ENCODE measurements around the gene PAH. TPM values are rescaled to one million over a fixed set of nuclear protein-coding genes. Genes with fewer than 3 reads are reported as not detected.

Gene PAH
- total RNA-seq, 2 experiments from 2014 or later = not detected

DNA sequence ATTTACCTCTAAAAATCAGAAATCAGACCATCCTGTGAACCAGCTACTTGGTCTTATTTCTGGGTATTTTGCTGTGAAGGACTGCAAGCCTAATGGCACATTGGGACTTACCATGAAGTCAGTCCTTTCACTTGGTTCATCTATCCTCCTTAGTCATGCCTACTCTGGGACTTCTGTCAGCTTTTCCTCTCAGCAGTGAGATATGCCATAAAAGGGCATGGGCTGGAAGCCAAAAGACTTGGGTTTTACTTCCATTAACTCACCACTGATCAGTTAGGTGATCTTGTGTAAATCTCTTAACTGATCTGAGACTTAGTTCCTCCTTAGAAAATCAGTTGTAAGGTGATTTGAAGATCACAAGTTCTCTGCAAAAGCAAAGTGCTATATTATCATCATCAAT lies 116.5 kb downstream of the PAH start:
- H3K4me1 ChIP-seq (ENCODE audit: insufficient read depth, low read length) = no peaks in the 10 kb centered on the region
- no peaks in the 10 kb centered on the region for H3K36me3 ChIP-seq (ENCODE audit: insufficient read depth, low read length)
- Mint-ChIP-seq H3K27ac (no peak overlapping the region), H3K36me3 (ENCODE audit: low read depth) (no peaks in the 10 kb centered on the region), H3K4me3 (no peak overlapping the region), H3K9me3 (peaks cover 3% of the 10 kb centered on the region), H3K27me3 (peaks cover under 1% of the 10 kb centered on the region), H3K4me1 (ENCODE audit: low read depth) (no peaks in the 10 kb centered on the region)
- no peak for TF ChIP-seq CTCF (IDR thresholded peaks at IDR 0.05)
- POLR2A ChIA-PET = no interaction called here
- CTCF ChIA-PET = no interaction called here
- no peak overlapping the region for H3K27ac ChIP-seq (ENCODE audit: low read depth in 1 of 2, low read length in 2 of 2)
- no peaks in the 10 kb centered on the region for H3K27me3 ChIP-seq (ENCODE audit: control insufficient read depth in 1 of 2, insufficient read depth in 2 of 2, low read length in 2 of 2)
- ATAC-seq (ENCODE audit: poor library complexity) = no peak
- H3K4me3 ChIP-seq (ENCODE audit: low read length) = no peak overlapping the region
- intact Hi-C loops (cut with DNase I, micrococcal nuclease) = no loop called here
- H3K9me3 ChIP-seq (ENCODE audit: control insufficient read depth in 1 of 2, insufficient read depth in 1 of 2, low read length in 2 of 2) = no peaks in the 10 kb centered on the region
- DNase-seq = no peak

- H3K4me3 ChIP-seq (ENCODE audit: low read length) = no peak overlapping the region
- no peaks in the 10 kb centered on the region for H3K4me1 ChIP-seq (ENCODE audit: insufficient read depth, low read length)
- no peak for ATAC-seq (ENCODE audit: poor library complexity)
- H3K27ac ChIP-seq (ENCODE audit: low read depth in 1 of 2, low read length in 2 of 2) = no peak overlapping the region
- peaks cover 3% of the 10 kb centered on the region for H3K9me3 Mint-ChIP-seq
- H3K27me3 ChIP-seq (ENCODE audit: control insufficient read depth in 1 of 2, insufficient read depth in 2 of 2, low read length in 2 of 2) = no peaks in the 10 kb centered on the region
- no peak for DNase-seq
- TF ChIP-seq CTCF (IDR thresholded peaks at IDR 0.05) = no peak
- peaks cover 10% of the 10 kb centered on the region for H3K27me3 Mint-ChIP-seq
- no peaks in the 10 kb centered on the region for H3K36me3 Mint-ChIP-seq (ENCODE audit: low read depth)
- intact Hi-C loops (cut with DNase I, micrococcal nuclease) = no loop called here
- no peak overlapping the region for H3K27ac Mint-ChIP-seq
- H3K9me3 ChIP-seq (ENCODE audit: control insufficient read depth in 1 of 2, insufficient read depth in 1 of 2, low read length in 2 of 2) = no peaks in the 10 kb centered on the region
- H3K4me3 Mint-ChIP-seq = no peak overlapping the region
- H3K4me1 Mint-ChIP-seq (ENCODE audit: low read depth) = no peaks in the 10 kb centered on the region
- H3K36me3 ChIP-seq (ENCODE audit: insufficient read depth, low read length) = no peaks in the 10 kb centered on the region
- POLR2A ChIA-PET = no interaction called here
- CTCF ChIA-PET = no interaction called here
Observed at GRCh38 chr12:102799229-102799628, 117.8 kb downstream of the PAH start.

- ATAC-seq (ENCODE audit: poor library complexity) = no peak
- no peak for DNase-seq
- H3K36me3 Mint-ChIP-seq (ENCODE audit: low read depth) = no peaks in the 10 kb centered on the region
- no peaks in the 10 kb centered on the region for H3K4me1 ChIP-seq (ENCODE audit: insufficient read depth, low read length)
- H3K4me3 Mint-ChIP-seq = no peak overlapping the region
- intact Hi-C loops (cut with DNase I, micrococcal nuclease) = no loop called here
- H3K36me3 ChIP-seq (ENCODE audit: insufficient read depth, low read length) = no peaks in the 10 kb centered on the region
- CTCF ChIA-PET = no interaction called here
- no peak for TF ChIP-seq CTCF (IDR thresholded peaks at IDR 0.05)
- H3K27me3 ChIP-seq (ENCODE audit: control insufficient read depth in 1 of 2, insufficient read depth in 2 of 2, low read length in 2 of 2) = no peaks in the 10 kb centered on the region
- H3K27me3 Mint-ChIP-seq = peaks cover 19% of the 10 kb centered on the region
- H3K4me1 Mint-ChIP-seq (ENCODE audit: low read depth) = no peaks in the 10 kb centered on the region
- no peaks in the 10 kb centered on the region for H3K9me3 Mint-ChIP-seq
- H3K27ac ChIP-seq (ENCODE audit: low read depth in 1 of 2, low read length in 2 of 2) = no peak overlapping the region
- H3K4me3 ChIP-seq (ENCODE audit: low read length) = no peak overlapping the region
- H3K27ac Mint-ChIP-seq = no peak overlapping the region
- H3K9me3 ChIP-seq (ENCODE audit: control insufficient read depth in 1 of 2, insufficient read depth in 1 of 2, low read length in 2 of 2) = no peaks in the 10 kb centered on the region
- POLR2A ChIA-PET = no interaction called here
Observed at GRCh38 chr12:102797528-102797927, 119.5 kb downstream of the PAH start.

Measured in CD4-positive, alpha-beta T cell (primary cell).